Measurements from ENCODE around the gene ICAM5. TPM values are rescaled to one million over a fixed set of nuclear protein-coding genes. Genes with fewer than 3 reads are reported as not detected.

Gene ICAM5
- polyA plus RNA-seq, 1 donor from 2014 or later = 4.1 TPM

GRCh38 chr19:10295305-10295846 lies 5.6 kb downstream of the ICAM5 start:
- Histone ChIP-seq H3K4me2 (ENCODE audit: low read length) (no peak overlapping the region), H3K27me3 (ENCODE audit: insufficient read depth, low read depth, low read length) (peaks cover 74% of the 10 kb centered on the region)

More at GRCh38 chr19:10295305-10295846, 5.6 kb downstream of the ICAM5 start:
- Histone ChIP-seq H3F3A (ENCODE audit: insufficient read depth, low read length, poor library complexity, severe bottlenecking) (no peaks in the 10 kb centered on the region), H2AFZ (ENCODE audit: low read depth, low read length) (no peak overlapping the region), H3K36me3 (ENCODE audit: insufficient read depth, low read length) (no peaks in the 10 kb centered on the region), H3K79me2 (replicated peaks; ENCODE audit: insufficient read depth, low read length) (no peaks in the 10 kb centered on the region), H3K9me3 (ENCODE audit: low read length) (no peaks in the 10 kb centered on the region), H4K20me1 (ENCODE audit: insufficient read depth) (no peaks in the 10 kb centered on the region), H3K9me2 (ENCODE audit: insufficient read depth, low read length) (no peaks in the 10 kb centered on the region), H3K9ac (ENCODE audit: low read length) (no peak overlapping the region), H3K4me3 (ENCODE audit: low read length) (no peak overlapping the region), H3K27ac (ENCODE audit: low read length) (no peak overlapping the region)
- no peak for TF ChIP-seq CTCF (IDR thresholded peaks at IDR 0.05; ENCODE audit: poor library complexity, severe bottlenecking)
- no peak for TF ChIP-seq TAF1 (IDR thresholded peaks at IDR 0.05; ENCODE audit: low read depth)
- no peak for TF ChIP-seq RAD21 (conservative IDR thresholded peaks at IDR 0.05)
- TF ChIP-seq POLR2AphosphoS5 (IDR thresholded peaks at IDR 0.05) = no peak
- no peak for TF ChIP-seq EZH2 (IDR thresholded peaks at IDR 0.05; ENCODE audit: borderline replicate concordance, insufficient read depth, low read length, poor library complexity, severe bottlenecking)
- no peak for TF ChIP-seq EP300 (conservative IDR thresholded peaks at IDR 0.05; ENCODE audit: poor library complexity, severe bottlenecking)
- no peak for TF ChIP-seq SMC3 (conservative IDR thresholded peaks at IDR 0.05; ENCODE audit: poor library complexity)
- TF ChIP-seq MXI1 (conservative IDR thresholded peaks at IDR 0.05; ENCODE audit: poor library complexity, severe bottlenecking) = no peak
- TF ChIP-seq REST (IDR thresholded peaks at IDR 0.05; ENCODE audit: borderline replicate concordance) = no peak
